IPS DF 6.9 (cell line): ENCODE data around the gene UBE2D2.

ENCODE experiments used
- DNase-seq: peaks from one replicate; pipeline ENCODE4 v3.0.0-alpha.2; 2013; ENCODE audit warnings: low read depth, low spot score
- H3K27ac ChIP-seq: one replicate; pipeline ENCODE4 v1.5.1; 2013; ENCODE audit warnings: low read length, control low read depth
- H3K27me3 ChIP-seq: 2 replicates; pipeline ENCODE4 v1.6.1; 2013; ENCODE audit warnings: mild to moderate bottlenecking, low read length; ENCODE audit not compliant: control insufficient read depth, insufficient read depth
- H3K36me3 ChIP-seq: 2 replicates; pipeline ENCODE4 v1.6.1; 2013; ENCODE audit warnings: low read length; ENCODE audit not compliant: control insufficient read depth, insufficient read depth
- H3K4me1 ChIP-seq: 2 replicates; pipeline ENCODE4 v1.6.1; 2013; ENCODE audit warnings: low read length; ENCODE audit not compliant: control insufficient read depth, insufficient read depth
- H3K4me3 ChIP-seq: 2 replicates; pipeline ENCODE4 v1.5.1; 2013; ENCODE audit warnings: mild to moderate bottlenecking, low read length
- H3K9me3 ChIP-seq: 2 replicates; pipeline ENCODE4 v1.6.1; 2013; ENCODE audit warnings: low read length, inconsistent platforms; ENCODE audit not compliant: control insufficient read depth, insufficient read depth
- WGBS: extraction: QIAGEN DNeasy Blood & Tissue Kit; methylation state at CpG from one replicate; pipeline ENCODE4 v1.1.7; 2013; ENCODE audit warnings: mixed read lengths, missing lambda C conversion rate; ENCODE audit not compliant: insufficient read length, insufficient coverage; 5-methylcytosine and 5-hydroxymethylcytosine counted together

The UBE2D2 gene

DNA sequence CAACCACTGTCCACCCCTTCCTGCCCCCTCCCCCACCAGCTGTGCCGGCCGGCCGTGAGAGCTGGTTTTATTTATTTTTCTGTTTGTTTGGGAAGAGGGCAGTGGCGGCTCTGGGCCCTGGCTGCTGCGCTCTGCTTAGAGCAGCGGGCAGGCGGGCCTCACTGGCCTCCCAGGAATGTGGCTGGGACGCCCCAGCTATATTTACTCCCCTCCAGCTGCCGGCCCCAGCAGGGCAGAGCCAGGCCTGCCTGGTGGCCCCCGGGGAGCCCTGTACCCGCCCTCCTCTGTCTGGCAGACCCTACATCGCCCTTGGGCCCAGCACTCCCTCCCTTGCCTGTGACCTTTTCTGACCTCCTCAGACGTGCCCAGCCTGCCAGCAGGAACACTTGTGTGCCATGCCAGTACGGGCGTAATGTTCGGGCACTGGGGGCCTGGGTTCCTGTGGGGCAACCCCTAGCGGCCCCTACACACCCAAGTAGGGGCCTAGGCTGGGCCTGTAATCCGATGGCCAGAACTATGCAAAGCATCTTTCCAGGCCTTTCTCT is 94.7 kb downstream of the UBE2D2 start:
- no peaks in the 10 kb centered on the region for H3K27me3 ChIP-seq
- no peak overlapping the region for H3K4me3 ChIP-seq
- H3K9me3 ChIP-seq = no peaks in the 10 kb centered on the region
- H3K36me3 ChIP-seq = no peaks in the 10 kb centered on the region
- H3K4me1 ChIP-seq = peaks cover 58% of the 10 kb centered on the region
- no peak for DNase-seq
- H3K27ac ChIP-seq = no peak overlapping the region
- no CpG with 5 or more reads among the region's 18 CpGs for WGBS

GRCh38 chr5:139657363-139658321 is 96.5 kb downstream of the UBE2D2 start:
- no peak overlapping the region for H3K27ac ChIP-seq
- no peak overlapping the region for H3K4me3 ChIP-seq
- no peaks in the 10 kb centered on the region for H3K36me3 ChIP-seq
- peaks cover 55% of the 10 kb centered on the region for H3K4me1 ChIP-seq
- WGBS = no CpG with 5 or more reads among the region's 12 CpGs
- DNase-seq = no peak
- H3K9me3 ChIP-seq = no peaks in the 10 kb centered on the region
- H3K27me3 ChIP-seq = no peaks in the 10 kb centered on the region

DNA sequence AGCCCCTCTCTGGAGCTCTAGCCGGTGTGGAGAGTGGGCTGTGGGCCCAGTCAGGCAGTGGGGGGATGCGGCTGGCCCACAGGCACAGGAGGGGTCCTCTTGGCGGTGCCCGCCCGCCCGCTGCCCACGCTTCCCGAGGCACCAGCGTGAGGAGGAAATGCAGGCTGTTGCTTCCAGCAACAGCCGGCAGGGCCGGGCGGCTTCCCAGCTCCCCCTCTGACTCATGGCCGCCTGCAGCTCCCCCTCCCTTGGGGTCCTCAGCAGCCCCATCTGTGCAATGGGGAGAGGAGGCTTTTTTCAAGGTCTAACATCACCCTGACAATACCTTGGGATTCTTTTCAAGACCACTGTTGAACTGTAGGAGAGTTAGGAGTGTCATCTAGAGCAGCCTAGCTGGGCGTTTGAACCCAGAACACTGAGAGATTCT is 97.4 kb downstream of the UBE2D2 start:
- Histone ChIP-seq H3K9me3 (no peaks in the 10 kb centered on the region), H3K27me3 (no peaks in the 10 kb centered on the region), H3K4me3 (no peak overlapping the region), H3K4me1 (peaks cover 49% of the 10 kb centered on the region), H3K36me3 (no peaks in the 10 kb centered on the region), H3K27ac (no peak overlapping the region)
- WGBS = no CpG with 5 or more reads among the region's 14 CpGs
- DNase-seq = no peak

DNA sequence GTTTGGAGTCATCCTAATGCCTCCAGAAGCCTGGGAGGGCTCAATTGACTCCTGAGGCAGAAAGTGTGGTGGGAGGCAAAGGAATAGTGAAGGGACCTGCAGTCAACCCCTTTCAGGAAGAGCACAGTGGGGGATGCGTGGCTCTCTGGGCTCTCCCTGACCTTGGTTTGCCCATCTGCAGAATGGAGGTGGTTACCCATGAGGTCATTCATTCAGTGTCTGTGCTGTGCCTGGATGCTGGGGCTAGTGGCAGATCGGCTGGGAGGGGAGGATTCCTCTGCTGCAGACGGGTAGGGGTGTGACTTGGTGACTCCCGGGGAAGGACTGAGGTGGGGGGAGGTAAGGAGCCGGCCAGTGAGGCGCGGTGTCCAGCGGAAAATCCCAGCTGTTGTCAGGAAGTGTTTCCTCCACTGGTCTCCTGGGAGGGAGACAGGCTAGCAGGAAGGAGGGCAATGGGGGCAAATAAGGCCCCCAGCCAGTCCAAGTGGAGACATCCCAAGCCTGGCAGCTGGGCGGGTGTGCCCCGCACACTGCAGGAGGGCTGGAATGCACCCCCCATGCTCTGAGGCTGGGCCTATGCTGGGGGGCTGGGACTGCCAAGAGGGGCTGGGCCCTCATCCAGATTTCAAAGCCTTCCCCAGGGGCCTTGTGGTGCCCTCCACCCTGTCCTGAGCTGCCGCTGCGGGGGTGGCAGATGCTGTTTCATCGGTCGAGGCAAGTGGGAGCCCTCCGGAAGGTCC is 98.0 kb downstream of the UBE2D2 start:
- no peak overlapping the region for H3K4me3 ChIP-seq
- DNase-seq = no peak
- H3K36me3 ChIP-seq = no peaks in the 10 kb centered on the region
- no peaks in the 10 kb centered on the region for H3K27me3 ChIP-seq
- H3K4me1 ChIP-seq = peaks cover 46% of the 10 kb centered on the region
- H3K27ac ChIP-seq = no peak overlapping the region
- WGBS = no CpG with 5 or more reads among the region's 15 CpGs
- no peaks in the 10 kb centered on the region for H3K9me3 ChIP-seq

GRCh38 chr5:139659695-139660101 is 98.6 kb downstream of the UBE2D2 start:
- Histone ChIP-seq H3K4me1 (peaks cover 43% of the 10 kb centered on the region), H3K27me3 (no peaks in the 10 kb centered on the region), H3K36me3 (no peaks in the 10 kb centered on the region), H3K27ac (no peak overlapping the region), H3K9me3 (no peaks in the 10 kb centered on the region), H3K4me3 (no peak overlapping the region)
- no CpG with 5 or more reads among the region's 13 CpGs for WGBS
- no peak for DNase-seq

GRCh38 chr5:139660105-139660922 is 99.2 kb downstream of the UBE2D2 start:
- WGBS = no CpG with 5 or more reads among the region's 14 CpGs
- H3K36me3 ChIP-seq = no peaks in the 10 kb centered on the region
- H3K4me3 ChIP-seq = no peak overlapping the region
- H3K27me3 ChIP-seq = no peaks in the 10 kb centered on the region
- DNase-seq = no peak
- no peaks in the 10 kb centered on the region for H3K9me3 ChIP-seq
- H3K27ac ChIP-seq = no peak overlapping the region
- H3K4me1 ChIP-seq = peaks cover 40% of the 10 kb centered on the region

DNA sequence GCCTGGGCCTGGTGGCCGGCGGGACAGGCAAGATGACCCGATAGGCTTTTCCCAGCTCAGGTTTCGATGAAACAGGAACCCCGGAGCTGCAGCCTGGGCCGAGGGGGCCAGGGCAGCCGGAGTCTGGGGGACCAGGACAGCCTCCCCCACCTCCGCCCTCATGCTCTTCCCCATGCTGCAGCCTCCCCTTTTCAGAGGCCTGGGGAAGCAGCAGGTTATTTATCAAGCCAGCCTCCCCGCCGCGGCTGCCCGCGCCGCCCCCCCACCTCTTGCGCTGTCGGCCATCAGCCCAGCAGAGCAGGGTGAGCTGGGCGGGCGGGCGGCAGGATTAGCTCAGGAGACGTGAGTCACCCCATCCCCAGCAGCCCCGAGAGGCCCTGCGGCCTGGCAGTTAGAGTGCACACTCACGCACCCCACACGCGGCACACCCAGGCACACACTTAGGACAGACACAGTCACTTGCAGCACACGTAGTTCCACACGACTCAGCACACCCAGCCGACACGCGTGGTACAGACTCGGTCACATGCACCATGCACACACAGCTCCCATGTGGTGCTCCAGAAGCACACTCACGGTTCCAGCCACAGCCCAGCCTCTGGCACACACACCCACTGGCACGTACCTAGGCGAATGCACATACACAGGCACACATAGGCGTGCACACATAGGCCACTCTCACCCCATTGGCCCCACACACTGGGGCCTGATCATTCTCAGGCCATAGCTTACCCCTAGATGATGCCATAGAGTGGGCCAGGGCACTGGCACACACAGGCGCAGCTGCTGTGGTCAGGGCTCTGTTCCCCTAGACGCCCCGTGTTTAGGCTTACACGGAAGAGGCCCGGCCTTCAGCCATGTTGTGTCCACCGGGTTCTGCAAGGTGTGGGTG is 100.0 kb downstream of the UBE2D2 start:
- no peak overlapping the region for H3K4me3 ChIP-seq
- no peaks in the 10 kb centered on the region for H3K9me3 ChIP-seq
- no peaks in the 10 kb centered on the region for H3K36me3 ChIP-seq
- no peak for DNase-seq
- no peak overlapping the region for H3K27ac ChIP-seq
- peaks cover 35% of the 10 kb centered on the region for H3K4me1 ChIP-seq
- no peaks in the 10 kb centered on the region for H3K27me3 ChIP-seq
- WGBS = no CpG with 5 or more reads among the region's 41 CpGs

- no peaks in the 10 kb centered on the region for H3K27me3 ChIP-seq
- no peaks in the 10 kb centered on the region for H3K36me3 ChIP-seq
- H3K9me3 ChIP-seq = no peaks in the 10 kb centered on the region
- H3K4me1 ChIP-seq = peaks cover 34% of the 10 kb centered on the region
- no peak overlapping the region for H3K4me3 ChIP-seq
- no peak for DNase-seq
- H3K27ac ChIP-seq = no peak overlapping the region
- WGBS = no CpG with 5 or more reads among the region's 9 CpGs
Observed at GRCh38 chr5:139662617-139663016, 101.5 kb downstream of the UBE2D2 start.

DNA sequence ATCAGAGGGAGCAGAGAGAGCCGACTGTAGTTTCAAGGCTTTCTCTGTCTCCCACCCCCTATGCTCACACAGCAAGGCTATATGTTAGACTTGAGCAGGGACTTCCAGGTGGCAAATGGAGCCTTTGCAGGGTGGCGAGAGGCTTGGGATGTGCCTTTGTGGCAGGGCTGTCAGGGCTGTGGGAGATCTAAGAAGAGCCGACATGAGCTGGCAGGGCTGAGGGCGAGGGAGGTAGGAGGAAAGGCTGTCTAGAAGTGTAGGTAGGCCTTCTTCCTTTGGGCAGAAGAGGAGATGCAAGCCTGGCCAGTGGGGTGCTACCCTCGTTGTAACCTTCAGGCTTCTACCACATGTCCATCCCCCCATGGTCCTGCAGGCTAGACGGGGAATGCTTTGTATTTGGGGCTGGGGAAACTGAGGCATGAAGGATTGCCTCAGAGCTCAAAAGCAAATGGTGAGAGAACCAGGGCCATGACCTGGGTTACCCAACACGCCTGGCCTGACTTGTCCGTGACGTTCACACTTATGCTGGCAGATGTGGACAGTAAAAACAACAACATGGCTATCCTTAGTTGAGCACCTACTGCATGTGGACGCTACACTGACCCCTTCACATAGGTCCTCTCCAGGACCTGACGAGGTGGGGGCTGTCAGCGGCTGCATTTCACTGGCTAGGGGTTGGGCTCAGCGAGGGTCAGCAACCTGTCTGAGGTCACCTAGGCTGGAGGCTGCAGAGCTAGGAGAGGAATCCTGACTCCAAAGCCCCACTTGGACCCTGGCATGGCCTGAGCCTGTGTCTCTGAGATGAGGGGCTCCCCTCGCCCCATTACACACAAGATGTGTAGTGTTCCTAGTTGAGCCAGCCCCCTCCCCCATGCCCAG is 102.3 kb downstream of the UBE2D2 start:
- no peaks in the 10 kb centered on the region for H3K9me3 ChIP-seq
- H3K4me3 ChIP-seq = no peak overlapping the region
- WGBS = no CpG with 5 or more reads among the region's 14 CpGs
- no peaks in the 10 kb centered on the region for H3K36me3 ChIP-seq
- no peak overlapping the region for H3K27ac ChIP-seq
- H3K27me3 ChIP-seq = no peaks in the 10 kb centered on the region
- H3K4me1 ChIP-seq = peaks cover 30% of the 10 kb centered on the region
- DNase-seq = no peak
